CD14-positive monocyte (primary cell): ENCODE measurements around the gene TINAGL1. TPM values are rescaled to one million over a fixed set of nuclear protein-coding genes. Genes with fewer than 3 reads are reported as not detected.
A peak's percentile ranks its signal among the peaks of the same experiment; 100 is the strongest.

Experiments
- DNase-seq, 3 donors: peaks; one replicate each; pipeline ENCODE4 v3.0.0-alpha.2; 2011 to 2022
- H2AFZ ChIP-seq: 2 replicates; pipeline ENCODE4 v1.6.0; 2012; ENCODE audit warnings: mild to moderate bottlenecking, low read depth, low read length, inconsistent platforms; ENCODE audit not compliant: insufficient read depth, poor library complexity, severe bottlenecking
- H3K27ac ChIP-seq, 2 donors: 1 replicate in 1 of 2; 2 replicates in 1 of 2; pipeline ENCODE4 v1.5.1; 2012 to 2013; ENCODE audit warnings: low read length in 2 of 2, control low read depth in 1 of 2, inconsistent platforms in 1 of 2, low read depth in 1 of 2, mild to moderate bottlenecking in 1 of 2
- H3K27me3 ChIP-seq, 2 donors: one replicate each; pipeline versions ENCODE4 v1.6.0 to v1.6.1; 2011 to 2013; ENCODE audit warnings: low read length in 2 of 2; ENCODE audit not compliant: control insufficient read depth in 2 of 2, insufficient read depth in 2 of 2
- H3K36me3 ChIP-seq, 2 donors: replicated peaks in 1 of 2; 1 replicate in 1 of 2; 2 replicates in 1 of 2; pipeline versions ENCODE4 v1.5.1 to v1.6.1; 2012 to 2013; ENCODE audit warnings: low read length in 2 of 2, control low read depth in 1 of 2, inconsistent platforms in 1 of 2, mild to moderate bottlenecking in 1 of 2; ENCODE audit not compliant: insufficient read depth in 2 of 2, control insufficient read depth in 1 of 2
- H3K4me1 ChIP-seq, 2 donors: 1 replicate in 1 of 2; 2 replicates in 1 of 2; pipeline versions ENCODE4 v1.5.1 to v1.6.1; 2012 to 2013; ENCODE audit warnings: low read length in 2 of 2, control low read depth in 1 of 2, inconsistent platforms in 1 of 2, mild to moderate bottlenecking in 1 of 2, moderate library complexity in 1 of 2; ENCODE audit not compliant: insufficient read depth in 2 of 2, control insufficient read depth in 1 of 2
- H3K4me2 ChIP-seq: replicated peaks from 2 replicates; pipeline ENCODE3; 2012; ENCODE audit warnings: low read length, moderate library complexity, mild to moderate bottlenecking; ENCODE audit not compliant: poor library complexity, severe bottlenecking; ENCODE audit errors: extremely low read depth
- H3K4me3 ChIP-seq, 3 experiments: fragments of 200-600 bp in 1 of 3; sonication (generic) in 1 of 3; replicated peaks in 1 of 3; 1 replicate in 2 of 3; 2 replicates in 1 of 3; pipeline ENCODE4 v1.5.1; 2011 to 2013; ENCODE audit warnings: low read length in 3 of 3, mild to moderate bottlenecking in 3 of 3, control low read depth in 2 of 3, low read depth in 2 of 3, inconsistent platforms in 1 of 3, moderate library complexity in 1 of 3
- H3K79me2 ChIP-seq: 2 replicates; pipeline ENCODE4 v1.6.0; 2012; ENCODE audit warnings: mild to moderate bottlenecking, control low read depth, inconsistent platforms, low read length, moderate library complexity; ENCODE audit not compliant: insufficient read depth
- H3K9ac ChIP-seq: 2 replicates; pipeline ENCODE4 v1.6.0; 2017; ENCODE audit warnings: low read length, mild to moderate bottlenecking; ENCODE audit not compliant: insufficient read depth, poor library complexity, severe bottlenecking
- H3K9me3 ChIP-seq, 2 donors: replicated peaks in 1 of 2; 1 replicate in 1 of 2; 2 replicates in 1 of 2; pipeline versions ENCODE4 v1.5.1 to v1.6.1; 2012 to 2013; ENCODE audit warnings: low read length in 2 of 2, control low read depth in 1 of 2; ENCODE audit not compliant: control insufficient read depth in 1 of 2, insufficient read depth in 1 of 2
- H4K20me1 ChIP-seq: 2 replicates; pipeline ENCODE4 v1.6.0; 2012; ENCODE audit warnings: mild to moderate bottlenecking, low read length, control low read depth, moderate library complexity; ENCODE audit not compliant: insufficient read depth
- H3K27ac Mint-ChIP-seq, 7 donors: one replicate each; pipeline ENCODE4 v1.8.0; 2020; ENCODE audit warnings: mild to moderate bottlenecking in 7 of 7, mixed read lengths in 7 of 7, moderate library complexity in 6 of 7, inconsistent platforms in 2 of 7
- H3K27me3 Mint-ChIP-seq, 3 donors: one replicate each; pipeline ENCODE4 v1.8.0; 2021 to 2022; ENCODE audit warnings: low read depth in 3 of 3, mild to moderate bottlenecking in 3 of 3, mixed read lengths in 3 of 3, moderate library complexity in 3 of 3, inconsistent platforms in 1 of 3
- H3K36me3 Mint-ChIP-seq, 2 donors: one replicate each; pipeline ENCODE4 v1.8.0; 2020; ENCODE audit warnings: mixed read lengths in 2 of 2, inconsistent platforms in 1 of 2, mild to moderate bottlenecking in 1 of 2
- H3K4me1 Mint-ChIP-seq: one replicate; pipeline ENCODE4 v1.8.0; 2020; ENCODE audit warnings: mild to moderate bottlenecking, mixed read lengths
- H3K4me3 Mint-ChIP-seq, 2 donors: one replicate each; pipeline ENCODE4 v1.8.0; 2020; ENCODE audit warnings: mild to moderate bottlenecking in 2 of 2, mixed read lengths in 2 of 2, moderate library complexity in 1 of 2
- H3K9me3 Mint-ChIP-seq, 7 donors: one replicate each; pipeline ENCODE4 v1.8.0; 2020 to 2022; ENCODE audit warnings: mixed read lengths in 7 of 7, mild to moderate bottlenecking in 6 of 7, moderate library complexity in 6 of 7, inconsistent platforms in 2 of 7
- WGBS: methylation state at CpG from one replicate; pipeline ENCODE4 v1.1.5; 2013; ENCODE audit warnings: missing lambda C conversion rate; ENCODE audit not compliant: insufficient coverage; 5-methylcytosine and 5-hydroxymethylcytosine counted together
- intact Hi-C, 2 donors: fragments of 100-400 bp; cut with micrococcal nuclease; formaldehyde crosslinking; loops; one replicate each; pipeline versions ENCODE4 v1.15.0 to v1.15.1; 2023
- polyA plus RNA-seq, 3 donors: library from polyadenylated mRNA; depleted of rRNA in 1 of 3; unstranded in 2 of 3; stranded (reverse) in 1 of 3; fragments of 300-500 nt in 2 of 3; fragments of >200 nt in 1 of 3; fragmentation: Illumina TruSeq in 2 of 3; gene quantifications; 1 replicate in 2 of 3; 2 replicates in 1 of 3; pipeline ENCODE4 v1.2.3, GENCODE V29; 2012 to 2021
- TF ChIP-seq, protein P1 (sequence below): fragments of 200-600 bp; IDR thresholded peaks from one replicate; pipeline ENCODE4 v1.8.0; 2022; ENCODE audit warnings: antibody characterized with exemption, mild to moderate bottlenecking

The TINAGL1 gene
- polyA plus RNA-seq, 3 donors, result 0.07 TPM; not detected in 2

GRCh38 chr1:31549809-31550620 is 26.3 kb upstream of the TINAGL1 start:
- Histone ChIP-seq H3K79me2 (no peaks in the 10 kb centered on the region), H2AFZ (peak overlapping the region; percentile 87), H3K4me2 (peak overlapping the region; percentile 74), H3K27ac (peak overlapping the region; percentile 37 to 68), H3K27me3 (no peaks in the 10 kb centered on the region), H3K36me3 (no peaks in the 10 kb centered on the region), H4K20me1 (no peaks in the 10 kb centered on the region), H3K9me3 (no peaks in the 10 kb centered on the region), H3K4me3 (peak overlapping the region in 1 of 3 experiments; percentile 74), H3K4me1 (peaks cover 14 to 20% of the 10 kb centered on the region in 2 donors), H3K9ac (peak overlapping the region; percentile 46)
- no peaks in the 10 kb centered on the region for H3K9me3 Mint-ChIP-seq
- TF ChIP-seq, protein P1, sequence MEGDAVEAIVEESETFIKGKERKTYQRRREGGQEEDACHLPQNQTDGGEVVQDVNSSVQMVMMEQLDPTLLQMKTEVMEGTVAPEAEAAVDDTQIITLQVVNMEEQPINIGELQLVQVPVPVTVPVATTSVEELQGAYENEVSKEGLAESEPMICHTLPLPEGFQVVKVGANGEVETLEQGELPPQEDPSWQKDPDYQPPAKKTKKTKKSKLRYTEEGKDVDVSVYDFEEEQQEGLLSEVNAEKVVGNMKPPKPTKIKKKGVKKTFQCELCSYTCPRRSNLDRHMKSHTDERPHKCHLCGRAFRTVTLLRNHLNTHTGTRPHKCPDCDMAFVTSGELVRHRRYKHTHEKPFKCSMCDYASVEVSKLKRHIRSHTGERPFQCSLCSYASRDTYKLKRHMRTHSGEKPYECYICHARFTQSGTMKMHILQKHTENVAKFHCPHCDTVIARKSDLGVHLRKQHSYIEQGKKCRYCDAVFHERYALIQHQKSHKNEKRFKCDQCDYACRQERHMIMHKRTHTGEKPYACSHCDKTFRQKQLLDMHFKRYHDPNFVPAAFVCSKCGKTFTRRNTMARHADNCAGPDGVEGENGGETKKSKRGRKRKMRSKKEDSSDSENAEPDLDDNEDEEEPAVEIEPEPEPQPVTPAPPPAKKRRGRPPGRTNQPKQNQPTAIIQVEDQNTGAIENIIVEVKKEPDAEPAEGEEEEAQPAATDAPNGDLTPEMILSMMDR, result no peak
- DNase-seq, result peak; percentile 28 to 47 (median 40)
- H3K4me3 Mint-ChIP-seq, result peak overlapping the region; percentile 80 to 94
- intact Hi-C loops, result loop anchor here (1.0 to 10.0 kb wide), 7 partner anchors 48 to 365 kb away; no protein-coding TSS in a partner anchor
- peak overlapping the region; percentile 46 to 93 (median 76) for H3K27ac Mint-ChIP-seq
- peaks cover 0 to 3% (median 0%) of the 10 kb centered on the region in 3 donors for H3K27me3 Mint-ChIP-seq
- peaks cover 23% of the 10 kb centered on the region for H3K4me1 Mint-ChIP-seq
- 27% methylated on average over 3 of the region's 7 CpGs for WGBS
- no peaks in the 10 kb centered on the region for H3K36me3 Mint-ChIP-seq

DNA sequence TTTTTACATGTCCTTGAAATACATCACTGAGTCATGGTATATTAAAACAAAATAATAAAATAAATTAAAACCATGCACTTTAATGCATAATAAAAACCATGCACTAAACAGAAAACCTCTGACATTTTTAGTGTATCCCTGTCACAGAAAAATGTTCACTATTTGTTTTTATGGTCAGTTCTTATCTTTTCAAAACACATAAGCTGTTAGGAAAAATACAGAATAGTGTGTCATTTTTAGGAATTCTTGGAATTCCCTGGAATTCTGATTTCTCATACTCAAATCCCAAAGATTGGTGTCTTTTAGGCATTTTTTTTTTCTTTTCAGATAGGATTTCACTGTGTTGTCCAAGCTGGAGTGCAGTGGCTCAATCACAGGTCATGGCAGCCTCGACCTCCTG is 25.1 kb upstream of the TINAGL1 start:
- no peaks in the 10 kb centered on the region for H4K20me1 ChIP-seq
- no peaks in the 10 kb centered on the region for H3K27me3 ChIP-seq
- Mint-ChIP-seq H3K27me3 (peaks cover 0 to 3% (median 0%) of the 10 kb centered on the region in 3 donors), H3K27ac (no peak overlapping the region), H3K36me3 (no peaks in the 10 kb centered on the region), H3K4me3 (no peak overlapping the region), H3K9me3 (no peaks in the 10 kb centered on the region), H3K4me1 (peaks cover 23% of the 10 kb centered on the region)
- no peak for DNase-seq
- no CpG with 5 or more reads among the region's 1 CpG for WGBS
- TF ChIP-seq, protein P1, result no peak
- H3K4me2 ChIP-seq, result no peak overlapping the region
- no peaks in the 10 kb centered on the region for H3K79me2 ChIP-seq
- H3K9me3 ChIP-seq, result no peaks in the 10 kb centered on the region
- intact Hi-C loops, result loop anchor here in 1 of 2 donors (10.0 kb wide), 1 partner anchor 366 kb away; no protein-coding TSS in a partner anchor
- peaks cover 14 to 20% of the 10 kb centered on the region in 2 donors for H3K4me1 ChIP-seq
- no peak overlapping the region for H3K27ac ChIP-seq
- H2AFZ ChIP-seq, result no peak overlapping the region
- no peaks in the 10 kb centered on the region for H3K36me3 ChIP-seq
- H3K9ac ChIP-seq, result no peak overlapping the region
- no peak overlapping the region for H3K4me3 ChIP-seq
